Amygdala (tissue), 56 donors: ENCODE data around the gene WWOX.
"Not testable (repeated sequence)": the region's sequence is repeated elsewhere in the genome, so short reads cannot be mapped to it uniquely, and the experiment has no call there.

Source experiments
- DNase-seq, 56 donors: peaks; one replicate each; lab custom pipeline; 2025; lab: John Stamatoyannopoulos, UW

The WWOX gene

GRCh38 chr16:78686601-78687000 is 587.1 kb downstream of the WWOX start:
- DNase-seq: no peak

- DNase-seq: peak in 1 of 56 donors; percentile 5
Observed at GRCh38 chr16:78689028-78689427, 589.6 kb downstream of the WWOX start.

GRCh38 chr16:78689536-78689935 is 590.1 kb downstream of the WWOX start:
- no peak for DNase-seq

GRCh38 chr16:78690510-78690909 is 591.1 kb downstream of the WWOX start:
- DNase-seq: no peak

DNA sequence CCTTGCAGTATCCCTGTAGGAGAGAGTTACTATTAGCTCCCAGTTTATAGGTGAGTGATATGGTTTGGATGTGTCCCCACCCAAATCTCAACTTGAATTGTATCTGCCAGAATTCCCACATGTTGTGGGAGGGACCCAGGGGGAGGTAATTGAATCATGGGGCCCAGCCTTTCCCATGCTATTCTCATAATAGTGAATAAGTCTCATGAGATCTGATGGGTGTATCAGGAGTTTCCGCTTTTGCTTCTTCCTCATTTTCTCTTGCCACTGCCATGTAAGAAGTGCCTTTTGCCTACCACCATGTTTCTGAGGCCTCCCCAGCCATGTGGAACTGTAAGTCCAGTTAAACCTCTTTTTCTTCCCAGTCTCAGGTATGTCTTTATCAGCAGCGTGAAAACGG is 592.3 kb downstream of the WWOX start:
- not testable (repeated sequence) for DNase-seq

- no peak for DNase-seq
Observed at GRCh38 chr16:78693496-78693895, 594.0 kb downstream of the WWOX start.

DNA sequence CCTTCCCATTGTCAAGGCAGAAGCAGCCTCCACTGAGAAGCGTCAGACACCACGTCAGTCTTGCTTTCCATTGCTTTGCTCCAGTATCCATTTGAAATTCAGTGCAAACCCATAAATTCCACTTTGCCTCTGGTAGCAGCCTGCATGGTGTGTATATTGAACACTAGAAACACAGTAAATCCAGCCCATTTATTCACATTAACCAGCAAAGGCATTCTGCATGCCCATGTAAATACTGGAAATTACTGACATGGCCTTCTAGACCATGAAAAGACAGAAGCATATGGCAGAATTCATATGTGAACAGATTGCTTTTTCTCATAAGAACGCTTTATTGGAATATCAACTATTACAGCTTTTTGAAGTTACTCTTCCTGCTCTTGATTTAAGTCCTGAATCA is 595.0 kb downstream of the WWOX start:
- no peak for DNase-seq

DNA sequence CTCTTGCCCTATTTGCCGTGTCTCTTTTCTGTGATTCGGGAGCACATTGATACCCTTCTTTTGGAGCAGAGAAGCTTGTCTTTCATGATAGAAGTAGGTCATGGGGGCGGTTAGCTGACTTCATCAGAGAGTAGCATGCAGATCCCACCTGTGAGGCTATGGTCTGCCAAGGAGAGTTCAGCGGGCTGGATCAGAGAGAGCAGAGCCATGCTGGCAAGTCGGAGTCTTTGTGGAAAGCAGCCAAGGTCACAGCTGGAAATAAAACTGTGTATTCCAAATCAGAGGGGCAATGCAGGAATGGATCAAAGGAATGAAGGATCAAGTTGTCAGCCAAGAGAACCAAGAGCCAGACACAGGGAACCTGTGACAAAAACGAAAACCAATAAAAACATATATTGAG is 595.9 kb downstream of the WWOX start:
- DNase-seq: peak in 1 of 56 donors; percentile 25

GRCh38 chr16:78696797-78697196 is 597.3 kb downstream of the WWOX start:
- no peak for DNase-seq

GRCh38 chr16:78697426-78697825 is 598.0 kb downstream of the WWOX start:
- no peak for DNase-seq

DNA sequence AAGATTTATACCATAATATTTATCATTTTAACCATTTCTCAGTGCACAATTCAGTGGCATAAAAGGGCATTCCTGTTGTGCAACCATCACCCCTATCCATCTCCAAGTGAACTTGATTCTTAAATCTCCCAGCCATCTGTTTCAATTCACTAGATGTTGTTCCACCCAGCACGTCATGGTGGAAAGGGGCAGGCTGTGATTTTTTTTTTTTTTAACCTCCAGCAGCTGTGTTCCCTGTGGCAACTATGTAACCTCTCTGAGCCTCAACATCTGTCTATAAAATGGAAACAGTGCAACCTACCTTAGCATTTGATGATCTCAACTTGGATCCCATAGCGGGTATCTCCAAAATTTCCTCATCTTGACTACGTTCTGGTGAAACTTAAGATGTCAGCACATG is 604.5 kb downstream of the WWOX start:
- no peak for DNase-seq

- no peak for DNase-seq
Observed at GRCh38 chr16:78704416-78704815, 605.0 kb downstream of the WWOX start.

DNA sequence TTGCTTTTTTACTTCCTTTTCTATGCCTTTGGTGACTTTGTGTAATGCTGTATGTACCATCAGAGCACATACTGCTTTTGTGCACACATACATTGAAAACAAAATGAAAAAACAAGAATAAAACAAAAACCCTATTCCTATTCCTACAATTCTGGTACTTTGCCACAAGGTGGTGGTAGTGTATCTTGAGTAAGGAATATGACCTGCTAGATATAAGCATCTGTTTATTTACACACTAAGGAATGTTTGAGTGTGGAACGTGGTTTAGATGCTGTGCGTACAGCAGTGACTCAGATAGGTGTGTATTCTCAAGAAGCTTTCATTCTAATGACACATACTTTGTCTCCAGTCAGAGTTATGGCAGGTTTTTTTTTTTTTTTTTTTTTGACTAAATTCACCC is 606.2 kb downstream of the WWOX start:
- no peak for DNase-seq

- no peak for DNase-seq
Observed at GRCh38 chr16:78706637-78707036, 607.2 kb downstream of the WWOX start.

DNA sequence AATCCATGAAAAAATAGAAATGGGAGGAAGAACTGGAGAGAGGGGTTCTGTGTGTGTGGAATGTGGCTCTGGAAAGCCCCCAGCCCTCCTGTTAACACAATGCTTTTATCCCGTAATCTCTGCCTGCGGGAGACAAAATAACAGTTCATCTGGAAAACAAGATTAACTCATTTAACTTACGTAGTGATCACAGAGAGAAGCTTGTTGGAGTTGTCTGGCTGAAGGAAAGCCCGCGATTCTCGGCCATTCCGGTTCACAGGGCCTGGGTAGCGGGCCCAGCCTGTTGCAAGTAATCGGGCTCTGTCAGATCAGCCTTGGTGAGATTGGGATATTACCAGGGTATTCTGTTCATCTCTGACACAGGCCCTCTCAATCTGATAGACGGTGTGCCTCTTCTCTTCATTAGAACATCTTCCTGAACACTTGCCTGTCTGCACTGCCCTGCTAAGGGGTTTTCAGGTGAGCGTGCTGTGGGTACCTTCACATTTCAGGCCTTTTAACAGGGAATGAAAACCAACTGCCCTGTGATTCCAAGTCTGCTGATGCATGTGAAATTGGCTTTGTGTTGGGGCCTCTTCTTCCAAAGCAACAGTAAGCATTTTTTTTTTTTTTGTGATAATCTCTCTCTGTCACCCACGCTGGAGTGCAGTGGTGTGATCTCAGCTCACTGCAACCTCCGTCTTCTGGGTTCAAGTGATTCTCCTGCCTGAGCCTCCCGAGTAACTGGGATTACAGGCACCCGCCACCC is 609.9 kb downstream of the WWOX start:
- DNase-seq: no peak

DNA sequence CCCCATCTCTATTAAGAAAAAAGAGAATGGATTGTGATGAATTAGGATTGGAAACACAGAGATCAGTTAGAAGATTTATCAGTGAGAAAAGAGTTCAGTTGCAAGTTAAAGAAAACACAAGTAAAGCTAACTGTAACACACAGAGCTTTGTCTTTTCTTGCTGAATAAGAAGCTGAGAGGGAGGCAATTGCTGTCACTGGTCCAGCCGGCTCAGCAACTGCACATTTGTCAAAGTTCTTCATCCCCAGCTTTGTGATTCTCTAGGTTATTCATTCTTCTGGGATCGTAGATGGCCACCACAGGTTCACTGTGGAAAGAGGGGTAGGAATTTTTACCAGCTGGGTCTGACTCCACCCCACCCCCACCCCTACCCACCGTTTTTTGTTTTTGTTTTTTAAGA is 615.7 kb downstream of the WWOX start:
- DNase-seq: no peak

DNA sequence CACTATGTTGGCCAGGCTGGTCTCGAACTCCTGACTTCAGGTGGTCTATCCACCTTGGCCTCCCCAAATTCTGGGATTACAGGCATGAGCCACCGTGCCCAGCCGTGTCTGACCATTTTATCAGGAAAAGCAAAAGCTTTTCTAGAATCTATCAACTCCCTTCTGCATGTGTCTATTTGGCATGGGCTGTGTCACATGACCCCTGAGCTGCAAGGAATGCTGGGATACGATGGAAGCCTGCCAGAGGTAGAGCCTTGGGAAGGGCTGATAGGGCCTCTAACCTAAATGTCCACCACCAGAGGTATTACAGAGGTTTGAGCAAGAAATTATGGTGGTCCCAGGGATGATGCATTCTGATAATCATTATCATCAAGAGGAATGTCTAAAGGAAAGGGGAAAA is 616.2 kb downstream of the WWOX start:
- DNase-seq: no peak

GRCh38 chr16:78718141-78718540 is 618.7 kb downstream of the WWOX start:
- DNase-seq: no peak

DNA sequence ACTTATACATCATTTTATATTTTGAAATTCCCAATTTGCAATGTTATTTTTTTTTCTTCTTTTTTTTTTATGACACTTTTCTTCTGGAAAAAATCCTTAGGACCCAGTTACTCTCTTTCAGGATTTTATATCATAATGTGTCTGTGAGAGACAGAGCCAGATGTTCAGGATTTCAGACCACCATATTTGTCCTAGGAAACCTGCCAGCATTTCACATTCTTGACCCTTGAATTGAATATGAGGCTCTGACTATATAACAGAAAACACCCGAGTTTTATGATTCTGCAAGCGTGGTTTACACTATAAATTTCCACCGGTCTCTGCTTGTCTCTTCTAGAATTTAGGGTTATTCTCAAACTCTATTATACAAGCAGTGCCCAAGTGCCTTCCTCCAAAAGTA is 621.0 kb downstream of the WWOX start:
- DNase-seq: no peak

- no peak for DNase-seq
Observed at GRCh38 chr16:78727536-78727935, 628.1 kb downstream of the WWOX start.

DNA sequence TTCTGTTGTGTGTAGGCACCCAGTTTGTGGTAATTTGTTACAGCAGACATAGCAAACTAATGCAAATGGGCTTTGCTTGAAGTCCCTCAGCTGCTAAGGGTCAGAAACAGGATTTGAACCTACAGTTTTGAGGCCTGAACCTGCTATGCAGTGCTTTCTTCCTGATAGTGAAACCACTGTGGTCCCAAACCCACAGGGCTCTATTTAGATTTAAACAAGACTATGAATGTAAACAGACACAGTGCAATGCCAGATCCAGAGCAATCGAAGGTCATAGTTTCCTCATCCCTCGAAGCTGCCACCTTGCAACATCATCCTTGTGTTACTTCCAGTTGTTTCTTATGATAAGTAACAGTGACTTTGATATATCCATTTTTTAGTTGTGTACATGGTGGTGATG is 630.2 kb downstream of the WWOX start:
- DNase-seq: no peak

DNA sequence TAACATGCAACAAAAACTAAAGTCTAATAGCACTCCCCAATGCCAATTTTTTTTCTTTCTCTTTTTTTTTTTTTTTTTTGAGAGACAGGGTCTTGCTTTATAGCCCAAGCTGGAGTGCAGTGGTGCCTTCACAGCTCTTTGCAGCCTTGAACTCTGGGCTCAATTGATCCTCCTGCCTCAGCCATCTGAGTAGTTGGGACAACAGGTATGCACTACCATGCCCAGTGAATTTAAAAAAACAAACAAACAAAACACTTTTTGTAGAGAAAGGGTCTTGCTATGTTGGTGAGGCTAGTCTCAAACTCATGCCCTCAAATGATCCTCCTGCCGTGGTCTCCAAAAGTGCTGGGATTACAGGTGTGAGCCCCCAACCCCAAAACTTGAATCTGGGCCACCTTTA is 632.3 kb downstream of the WWOX start:
- no peak for DNase-seq

- no peak for DNase-seq
Observed at GRCh38 chr16:78732696-78733095, 633.2 kb downstream of the WWOX start.
